NCI-H82 (cell line): ENCODE results near the gene SCIN.
"Not testable (repeated sequence)": the region's sequence is repeated elsewhere in the genome, so short reads cannot be mapped to it uniquely, and the experiment has no call there.

Experiments
- DNase-seq: peaks from one replicate; lab custom pipeline; 2025; lab: John Stamatoyannopoulos, UW

The SCIN gene

DNA sequence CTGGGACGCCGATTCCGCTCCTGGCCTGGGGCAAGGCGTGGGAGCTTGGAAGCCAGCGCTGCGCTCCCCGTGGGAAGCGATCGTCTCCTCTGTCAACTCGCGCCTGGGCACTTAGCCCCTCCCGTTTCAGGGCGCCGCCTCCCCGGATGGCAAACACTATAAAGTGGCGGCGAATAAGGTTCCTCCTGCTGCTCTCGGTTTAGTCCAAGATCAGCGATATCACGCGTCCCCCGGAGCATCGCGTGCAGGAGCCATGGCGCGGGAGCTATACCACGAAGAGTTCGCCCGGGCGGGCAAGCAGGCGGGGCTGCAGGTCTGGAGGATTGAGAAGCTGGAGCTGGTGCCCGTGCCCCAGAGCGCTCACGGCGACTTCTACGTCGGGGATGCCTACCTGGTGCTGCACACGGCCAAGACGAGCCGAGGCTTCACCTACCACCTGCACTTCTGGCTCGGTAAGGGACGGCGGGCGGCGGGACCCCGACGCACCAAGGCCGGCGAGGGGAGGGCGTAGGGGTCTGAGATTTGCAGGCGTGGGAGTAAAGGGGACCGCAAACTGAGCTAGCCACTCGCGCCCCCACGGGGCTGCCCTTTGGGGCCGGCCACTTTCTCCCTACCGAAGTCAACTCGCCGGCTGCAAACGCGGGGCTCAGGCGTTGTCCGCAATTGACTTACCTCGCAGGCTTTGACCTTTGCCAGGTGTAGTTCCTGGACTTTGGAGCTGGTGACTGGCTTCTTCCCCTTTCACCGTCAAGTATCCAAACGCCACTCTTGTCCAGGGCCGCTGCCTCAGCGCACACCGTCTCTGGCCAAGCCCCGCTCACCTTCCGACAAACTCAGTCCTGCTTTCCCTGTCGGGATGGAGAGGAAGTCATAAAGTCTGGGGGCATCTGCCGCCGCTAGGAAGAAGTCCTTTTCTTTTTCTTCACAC, at the start of gene SCIN:
Gene SCIN, plus strand, starts transcription at position 187 of the 928 bp plus-strand sequence. Its CDS starts 67 bp downstream, at position 254.
- DNase-seq: peak; percentile 61

DNA sequence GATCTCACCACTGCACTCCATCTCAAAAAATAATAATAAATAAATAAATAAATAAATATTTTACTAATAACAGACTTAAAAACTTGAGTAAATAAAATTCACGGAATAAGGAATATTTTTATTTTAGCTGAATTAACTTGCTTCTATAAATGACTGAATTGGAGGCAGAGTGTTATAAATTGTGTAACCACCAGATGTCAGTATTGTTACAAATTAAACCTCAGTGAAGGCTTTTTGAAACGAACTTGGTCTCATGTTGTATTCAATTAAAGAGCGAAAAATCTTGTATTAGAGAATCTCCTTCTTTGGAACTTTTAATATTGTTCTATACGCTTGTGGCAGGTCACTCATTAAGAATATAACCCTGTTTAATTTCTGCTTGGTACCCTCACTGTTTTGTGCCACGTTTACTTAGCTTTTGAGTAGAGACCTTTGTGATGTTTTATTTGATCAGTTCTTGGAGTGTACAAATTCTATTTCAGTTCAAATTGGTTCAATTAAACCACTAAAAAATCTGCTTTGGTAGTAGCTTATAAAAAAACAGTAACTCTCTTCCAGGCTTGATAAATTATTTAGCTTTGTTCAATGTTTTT, 45.6 kb upstream of the SCIN start:
- DNase-seq: peak; percentile 66

DNA sequence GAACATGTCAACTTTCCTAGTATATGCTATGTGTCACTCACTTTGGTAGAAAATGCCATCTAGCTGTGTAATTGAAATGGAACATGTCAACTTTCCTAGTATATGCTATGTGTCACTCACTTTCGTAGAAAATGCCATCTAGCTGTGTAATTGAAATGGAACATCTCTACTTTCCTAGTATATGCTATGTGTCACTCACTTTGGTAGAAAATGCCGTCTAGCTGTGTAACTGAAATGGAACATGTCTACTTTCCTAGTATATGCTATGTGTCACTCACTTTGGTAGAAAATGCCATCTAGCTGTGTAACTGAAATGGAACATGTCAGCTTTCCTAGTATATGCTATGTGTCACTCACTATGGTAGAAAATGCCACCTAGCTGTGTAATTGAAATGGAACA, 43.8 kb upstream of the SCIN start:
- not testable (repeated sequence) for DNase-seq

DNA sequence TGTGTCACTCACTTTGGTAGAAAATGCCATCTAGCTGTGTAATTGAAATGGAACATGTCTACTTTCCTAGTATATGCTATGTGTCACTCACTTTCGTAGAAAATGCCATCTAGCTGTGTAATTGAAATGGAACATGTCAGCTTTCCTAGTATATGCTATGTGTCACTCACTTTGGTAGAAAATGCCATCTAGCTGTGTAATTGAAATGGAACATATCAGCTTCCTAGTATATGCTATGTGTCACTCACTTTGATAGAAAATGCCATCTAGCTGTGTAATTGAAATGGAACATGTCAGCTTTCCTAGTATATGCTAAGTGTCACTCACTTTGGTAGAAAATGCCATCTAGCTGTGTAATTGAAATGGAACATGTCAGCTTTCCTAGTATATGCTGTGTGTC, 42.9 kb upstream of the SCIN start:
- not testable (repeated sequence) for DNase-seq

DNA sequence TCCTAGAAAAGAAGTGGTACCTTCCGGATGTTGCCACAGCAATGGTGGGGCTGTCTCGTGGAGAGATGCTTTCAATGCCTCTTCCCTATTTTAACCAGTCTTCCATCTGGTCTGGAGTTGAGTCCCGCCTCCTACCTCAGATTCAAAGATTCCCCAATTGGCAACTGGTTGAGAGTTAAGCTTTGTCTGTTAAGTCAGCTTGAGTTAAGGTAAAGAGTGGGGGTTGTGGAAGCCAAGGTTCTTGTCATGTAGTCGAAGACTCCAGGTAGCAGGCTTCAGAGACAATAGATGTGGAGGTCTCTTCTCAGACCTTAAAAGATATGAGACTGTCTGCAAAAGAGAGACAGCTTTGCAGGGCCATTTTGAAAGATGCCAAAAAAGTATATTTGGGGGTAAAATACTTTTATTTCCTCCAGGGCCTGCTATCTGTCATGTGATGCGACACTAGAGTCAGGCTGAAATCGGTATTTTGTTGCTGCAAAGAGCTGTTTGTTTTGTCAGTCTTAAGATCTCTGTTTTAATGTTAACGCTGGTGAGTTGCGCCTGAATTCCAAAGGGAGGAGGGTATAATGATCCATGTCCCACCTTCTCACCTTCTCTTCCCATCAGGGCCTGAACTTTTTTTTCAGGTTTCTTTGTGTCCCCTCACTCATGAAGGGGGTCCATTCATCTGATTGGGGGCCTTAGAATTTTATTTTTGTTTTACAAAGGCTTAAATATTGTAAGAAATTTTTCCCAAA, 40.4 kb upstream of the SCIN start:
- no peak for DNase-seq

DNA sequence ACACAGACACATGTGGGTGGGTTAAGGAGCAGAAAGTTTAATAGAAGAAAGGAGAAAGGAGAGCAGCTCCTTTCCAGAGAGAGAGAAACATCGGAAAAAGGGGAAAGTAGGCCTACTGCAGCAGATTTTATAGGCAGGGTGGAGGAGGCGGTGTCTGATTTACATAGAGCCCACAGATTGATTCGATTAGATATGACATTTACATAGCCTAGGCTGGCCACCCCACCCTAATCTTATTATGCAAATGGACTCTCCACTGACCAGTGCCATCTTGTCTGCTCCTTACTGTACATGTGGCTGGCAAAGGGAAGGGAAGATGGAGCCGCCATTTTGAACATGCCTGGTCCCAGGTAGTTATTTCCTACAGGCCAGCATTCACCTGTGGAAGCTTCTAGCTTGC, 38.7 kb upstream of the SCIN start:
- no peak for DNase-seq

DNA sequence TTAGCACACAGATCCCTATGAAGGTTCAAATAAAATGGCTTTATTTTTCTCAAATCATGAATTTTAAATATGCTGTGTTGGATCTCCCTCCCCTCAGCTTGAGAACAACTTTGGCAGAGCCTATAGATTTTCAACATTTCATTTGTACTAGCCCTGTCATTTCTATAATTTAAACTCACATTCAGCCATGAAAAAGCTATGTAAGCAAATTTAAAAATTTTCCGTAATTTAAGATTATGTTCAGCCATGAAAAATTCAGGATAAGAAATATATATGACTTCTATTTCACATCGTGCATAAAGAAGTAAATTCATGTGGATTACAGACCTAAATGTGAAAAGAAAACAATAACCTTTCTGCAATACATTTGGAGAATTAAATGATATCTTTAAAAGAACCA, 36.5 kb upstream of the SCIN start:
- DNase-seq: no peak

DNA sequence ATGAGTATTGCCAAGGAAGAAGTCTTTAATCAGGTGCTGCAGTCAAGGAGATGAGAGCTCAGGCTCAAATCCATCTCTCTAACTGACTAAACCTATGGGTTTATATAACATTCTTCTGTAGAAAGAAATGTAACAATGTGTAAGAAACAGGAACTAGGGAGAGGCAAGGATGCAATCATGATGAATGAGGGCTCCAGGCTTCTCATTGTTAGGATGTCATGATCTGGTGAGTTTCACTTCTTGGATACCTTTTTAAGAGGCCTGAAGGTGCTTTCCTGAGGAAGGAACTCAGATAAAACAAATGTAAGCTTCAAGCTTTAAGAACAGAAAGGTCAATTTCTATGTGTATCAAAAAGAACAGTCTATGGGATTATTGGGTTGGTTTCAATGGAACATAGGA, 30.8 kb upstream of the SCIN start:
- no peak for DNase-seq

DNA sequence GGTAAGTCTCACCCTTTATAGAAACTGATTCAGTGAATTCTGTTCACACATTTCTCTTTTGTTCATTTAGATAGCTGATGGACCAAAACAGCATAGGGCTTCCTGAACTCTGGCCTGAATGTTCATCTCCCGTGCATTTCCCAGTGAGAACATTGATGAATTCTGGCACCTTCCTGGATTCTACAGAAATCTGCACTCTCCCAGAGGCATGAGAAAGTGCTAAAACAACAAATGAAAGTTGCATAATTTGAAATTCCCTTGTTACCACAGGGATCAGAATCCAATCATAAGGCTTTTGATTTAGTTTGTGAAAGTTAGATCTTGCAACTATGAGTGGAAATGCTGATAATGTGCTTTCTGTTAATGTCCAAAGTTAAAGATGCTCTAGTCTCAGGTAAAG, 29.7 kb upstream of the SCIN start:
- DNase-seq: no peak

DNA sequence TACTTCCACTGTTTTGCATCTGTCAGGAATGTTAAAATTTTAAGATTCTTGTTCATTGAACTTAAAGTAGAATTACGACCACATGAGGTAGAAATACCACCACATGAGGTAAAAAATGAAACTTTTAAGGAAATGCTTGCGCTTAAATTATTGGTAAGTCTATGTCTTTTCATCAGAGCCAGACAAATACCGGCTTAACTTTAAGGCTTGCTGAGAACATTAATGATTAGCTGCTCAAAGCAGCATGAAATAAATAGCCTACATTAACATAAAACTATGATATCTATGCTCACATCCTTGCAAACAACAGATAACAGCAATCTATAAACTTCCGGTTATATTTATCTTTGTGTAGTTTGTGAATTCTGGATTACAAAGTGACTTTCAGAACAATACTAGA, 26.9 kb upstream of the SCIN start:
- DNase-seq: no peak

DNA sequence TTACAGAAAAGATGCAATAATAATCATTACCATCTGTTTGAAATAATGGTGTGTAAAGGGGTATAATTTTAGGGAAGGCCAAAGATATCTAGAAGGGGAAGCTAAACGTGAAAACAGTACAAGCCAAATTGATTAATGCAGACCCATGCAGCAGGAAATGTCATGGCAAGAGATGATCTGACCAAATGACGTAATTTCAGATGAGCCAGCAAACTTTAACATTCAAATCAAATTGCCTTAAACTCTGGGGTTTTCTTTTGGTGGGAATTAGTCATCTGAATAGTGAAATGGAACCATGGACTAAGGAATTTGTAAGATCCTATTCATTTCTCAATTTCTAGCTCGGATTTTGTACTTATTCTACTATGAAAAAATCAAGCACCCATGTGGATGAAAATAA, 21.4 kb upstream of the SCIN start:
- DNase-seq: no peak

DNA sequence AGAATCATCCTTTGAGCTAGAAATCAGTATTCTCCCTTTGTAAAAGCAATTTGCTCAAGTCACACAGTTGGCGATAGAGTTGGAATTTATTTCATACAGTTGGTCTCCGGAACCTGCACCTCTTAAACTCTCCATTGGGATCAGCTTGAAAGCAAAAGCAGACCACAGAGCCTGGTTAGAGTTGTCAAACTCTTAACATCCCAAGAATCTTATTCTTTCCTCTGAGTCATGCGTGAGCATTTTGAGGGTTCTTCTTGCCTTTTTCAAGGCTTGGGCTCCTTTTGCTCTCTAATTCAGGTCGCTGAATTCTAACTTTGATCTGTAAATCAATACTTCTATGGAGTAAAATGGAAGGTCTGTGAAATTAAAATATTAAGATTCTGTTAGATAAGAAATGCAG, 19.6 kb upstream of the SCIN start:
- no peak for DNase-seq

DNA sequence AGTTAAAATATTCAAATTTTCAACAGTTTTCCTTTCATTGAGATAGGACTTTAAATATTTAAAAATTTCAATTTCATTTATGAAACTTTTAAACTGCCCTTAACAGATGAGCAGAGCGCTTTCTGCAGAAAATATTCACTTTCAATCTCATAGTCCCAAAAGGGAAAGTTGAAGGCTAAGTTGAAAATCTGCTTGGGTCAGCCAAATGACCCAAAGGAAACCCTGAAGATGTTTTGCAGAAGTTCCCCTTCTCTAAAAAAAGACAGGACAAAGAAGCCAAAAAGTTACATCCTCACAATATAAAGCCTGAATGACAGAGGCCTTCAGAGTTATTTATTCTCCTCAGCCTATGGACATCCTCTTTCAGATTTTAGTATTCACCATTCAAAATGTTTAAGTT, 17.6 kb upstream of the SCIN start:
- DNase-seq: no peak

DNA sequence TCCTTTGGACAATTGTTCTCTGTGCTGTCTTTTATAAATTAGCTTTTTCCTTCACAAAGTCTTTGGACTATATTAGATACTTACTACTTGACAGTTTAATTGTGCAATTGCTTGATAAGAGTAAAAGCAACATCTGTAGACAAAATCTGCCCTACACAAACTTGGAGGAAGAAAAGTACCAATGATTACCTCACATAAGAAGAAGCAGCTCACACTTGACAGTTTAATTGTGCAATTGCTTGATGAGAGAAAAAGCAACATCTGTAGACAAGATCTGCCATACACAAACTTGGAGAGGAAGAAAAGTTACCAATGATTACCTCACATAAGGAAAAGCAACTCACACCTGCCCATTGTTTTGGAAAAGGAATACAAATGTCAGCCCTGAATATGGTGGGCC, 17.1 kb upstream of the SCIN start:
- DNase-seq: no peak

DNA sequence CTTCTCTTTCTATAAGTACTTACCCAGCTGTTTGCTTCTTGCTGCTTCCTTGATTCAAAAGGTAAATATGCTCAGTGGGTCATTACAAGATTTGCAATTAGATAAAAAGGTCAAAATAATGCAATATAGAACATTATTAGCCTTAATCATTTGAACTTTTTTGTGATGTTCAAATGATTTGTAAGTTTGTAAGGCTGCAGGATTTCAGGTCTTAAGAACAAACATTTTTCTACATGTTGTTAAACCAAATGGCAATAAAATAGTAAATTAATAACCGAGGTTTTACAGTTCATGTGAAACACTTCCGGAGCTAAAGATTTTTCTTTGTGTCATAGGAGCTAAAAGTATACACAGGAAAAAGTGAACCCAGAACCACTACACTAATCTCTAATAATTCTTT, 16.2 kb upstream of the SCIN start:
- no peak for DNase-seq

DNA sequence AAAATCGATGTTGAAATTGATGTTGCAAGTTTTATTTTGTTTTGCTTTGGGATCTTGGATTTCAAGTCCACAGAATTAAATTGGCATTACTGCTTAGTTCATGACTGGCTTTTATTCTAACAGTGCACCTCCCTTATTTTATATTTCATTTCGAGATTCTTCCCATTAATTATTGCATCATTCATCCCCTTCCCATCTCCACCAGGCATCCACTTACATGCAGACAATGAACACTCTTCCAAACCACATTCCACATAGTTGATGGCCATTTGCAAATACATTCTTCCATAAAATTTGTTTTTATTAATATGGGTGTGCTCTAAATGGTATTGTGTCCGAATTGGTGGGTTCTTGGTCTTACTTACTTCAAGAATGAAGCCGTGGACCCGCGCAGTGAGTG, 15.6 kb upstream of the SCIN start:
- DNase-seq: no peak

DNA sequence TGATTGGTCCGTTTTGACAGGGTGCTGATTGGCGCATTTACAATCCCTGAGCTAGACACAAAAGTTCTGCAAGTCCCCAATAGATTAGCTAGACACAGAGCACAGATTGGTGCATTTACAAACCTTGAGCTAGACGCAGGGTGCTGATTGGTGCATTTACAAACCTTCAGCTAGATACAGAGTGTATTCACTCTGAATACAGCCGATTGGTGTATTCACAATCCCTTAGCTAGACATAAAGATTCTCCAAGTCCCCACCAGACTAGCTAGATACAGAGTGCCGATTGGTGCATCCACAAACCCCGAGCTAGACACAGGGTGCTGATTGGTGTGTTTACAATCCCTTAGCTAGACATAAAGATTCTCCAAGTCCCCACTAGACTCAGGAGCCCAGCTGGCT, 14.8 kb upstream of the SCIN start:
- DNase-seq: not testable (repeated sequence)

DNA sequence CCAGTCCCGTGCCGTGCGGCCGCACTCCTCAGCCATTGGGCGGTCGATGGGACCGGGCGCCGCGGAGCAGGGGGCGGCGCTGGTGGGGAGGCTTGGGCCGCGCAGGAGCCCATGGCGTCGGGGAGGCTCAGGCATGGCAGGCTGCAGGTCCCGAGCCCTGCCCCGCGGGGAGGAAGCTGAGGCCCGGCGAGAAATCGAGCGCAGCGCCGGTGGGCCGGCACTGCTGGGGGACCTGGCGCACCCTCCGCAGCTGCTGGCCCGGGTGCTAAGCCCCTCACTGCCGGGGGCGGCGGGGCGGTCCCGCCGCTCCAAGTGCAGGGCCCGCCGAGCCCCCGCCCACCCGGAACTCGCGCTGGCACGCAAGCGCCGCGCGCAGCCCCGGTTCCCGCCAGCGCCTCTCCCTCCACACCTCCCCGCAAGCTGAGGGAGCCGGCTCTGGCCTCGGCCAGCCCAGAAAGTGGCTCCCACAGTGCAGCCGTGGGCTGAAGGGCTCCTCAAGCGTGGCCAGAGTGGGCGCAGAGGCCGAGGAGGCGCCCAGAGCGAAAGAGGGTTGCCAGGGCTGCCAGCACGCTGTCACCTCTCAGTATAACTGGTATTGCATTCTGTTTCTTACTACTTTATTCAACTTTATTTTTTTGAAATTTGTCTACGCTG, 14.3 kb upstream of the SCIN start:
- not testable (repeated sequence) for DNase-seq

DNA sequence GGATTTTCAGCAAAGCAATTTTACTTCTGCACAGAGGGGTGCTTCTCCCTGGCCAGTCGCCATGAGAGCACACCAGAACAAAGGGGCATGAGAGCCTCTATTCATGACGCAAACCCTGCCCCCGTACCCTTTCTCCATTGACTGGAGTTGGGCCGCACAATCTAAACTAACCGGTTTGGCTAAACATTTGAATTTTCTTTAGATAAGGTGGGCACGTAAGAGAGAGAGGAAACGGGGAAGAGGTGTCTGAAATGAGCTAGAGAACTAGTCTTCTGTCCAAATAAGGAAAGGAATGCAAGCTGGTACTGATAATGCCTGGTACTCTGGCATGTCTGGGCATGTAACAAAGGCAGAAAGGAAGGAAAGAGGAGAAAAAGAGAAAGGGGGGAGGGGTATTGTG, 13.2 kb upstream of the SCIN start:
- no peak for DNase-seq

DNA sequence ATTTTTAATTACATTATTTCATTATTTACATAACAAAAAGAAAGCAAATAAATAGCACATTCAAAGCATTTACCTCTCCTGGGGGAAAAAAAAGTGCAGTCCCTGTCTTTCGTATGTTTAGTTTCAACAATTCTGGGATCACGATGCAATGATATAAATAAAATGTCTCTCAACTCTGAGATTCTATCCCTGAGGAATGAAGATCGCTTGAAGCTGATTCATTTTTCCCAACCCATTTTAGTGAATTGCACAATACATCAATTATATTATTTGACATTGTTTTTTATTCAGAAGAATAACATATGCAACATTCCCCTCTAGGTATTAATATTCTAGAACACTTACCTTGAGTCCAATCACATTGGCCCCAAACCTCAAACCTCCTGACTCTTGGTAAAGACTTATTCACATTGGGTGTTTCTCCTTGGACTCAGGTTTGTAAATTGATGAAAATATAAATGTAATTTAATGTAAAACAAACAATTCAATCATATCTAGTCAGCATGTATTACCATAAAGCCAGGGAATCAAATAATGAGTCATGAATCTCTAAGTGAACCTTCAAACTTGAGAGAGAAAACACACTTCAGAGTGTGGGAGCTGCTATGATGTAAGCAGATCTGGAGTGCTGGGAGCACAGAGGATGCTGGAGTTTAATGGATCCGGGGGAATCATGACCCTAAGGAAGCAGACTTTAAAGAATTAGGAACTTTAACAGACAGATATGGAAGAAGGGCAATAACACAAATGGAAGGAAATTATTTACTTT, 5.3 kb upstream of the SCIN start:
- no peak for DNase-seq

DNA sequence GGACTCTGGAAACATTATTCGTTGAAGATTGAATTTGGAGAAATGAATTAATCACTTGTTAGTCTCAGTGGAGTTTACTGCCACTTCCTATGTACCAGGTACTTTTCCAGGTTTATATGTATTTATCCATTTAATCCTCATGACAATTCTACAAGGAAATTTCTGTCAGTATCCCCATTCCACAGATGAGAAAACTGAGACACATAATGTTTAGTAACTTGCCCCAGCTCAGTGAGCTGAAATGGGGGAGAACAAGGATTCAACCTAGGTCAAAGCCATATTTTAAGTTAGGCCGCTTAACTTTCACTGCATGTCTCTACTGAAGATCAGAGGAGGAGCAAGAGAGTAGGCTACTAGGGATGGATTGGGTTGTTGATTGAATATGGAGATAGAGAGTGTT, 4.6 kb upstream of the SCIN start:
- no peak for DNase-seq

DNA sequence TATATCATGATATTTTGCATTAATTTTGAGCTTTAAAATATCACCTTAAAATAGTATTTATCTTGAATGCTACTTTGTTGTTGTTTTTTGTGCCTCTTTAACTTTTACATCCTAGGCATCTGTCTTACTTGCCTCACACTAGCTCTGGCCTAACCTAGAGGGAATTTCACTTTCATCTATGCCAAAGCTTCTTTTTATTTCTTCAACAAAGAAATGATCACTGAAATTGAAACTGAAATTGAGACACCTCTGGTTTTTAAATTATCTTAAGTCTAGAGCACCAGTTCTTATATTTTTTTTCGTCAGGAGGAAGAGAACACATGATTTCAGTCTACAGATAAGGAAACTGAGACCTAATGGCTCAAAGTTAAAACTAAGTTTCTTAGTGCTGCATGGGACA, 3.5 kb upstream of the SCIN start:
- DNase-seq: no peak
